NCI-H146 (cell line): ENCODE results near the gene SLC1A2.

Experiments
- DNase-seq: peaks from one replicate; lab custom pipeline; 2025; lab: John Stamatoyannopoulos, UW

Gene SLC1A2

GRCh38 chr11:35413598-35413997 lies 5.8 kb downstream of the SLC1A2 start:
- no peak for DNase-seq

- DNase-seq = no peak
Measured at GRCh38 chr11:35412285-35412684, 7.1 kb downstream of the SLC1A2 start.

- DNase-seq = no peak
Measured at GRCh38 chr11:35407041-35407440, 12.3 kb downstream of the SLC1A2 start.

- peak; percentile 8 for DNase-seq
Measured at GRCh38 chr11:35404388-35404775, 15.0 kb downstream of the SLC1A2 start.

- no peak for DNase-seq
Measured at GRCh38 chr11:35403765-35404387, 15.5 kb downstream of the SLC1A2 start.

GRCh38 chr11:35402751-35403660 lies 16.4 kb downstream of the SLC1A2 start:
- no peak for DNase-seq

GRCh38 chr11:35398881-35399280 lies 20.5 kb downstream of the SLC1A2 start:
- DNase-seq = no peak

GRCh38 chr11:35394941-35395340 lies 24.4 kb downstream of the SLC1A2 start:
- no peak for DNase-seq

GRCh38 chr11:35393098-35393497 lies 26.3 kb downstream of the SLC1A2 start:
- DNase-seq = no peak

GRCh38 chr11:35391922-35392688 lies 27.3 kb downstream of the SLC1A2 start:
- DNase-seq = peak; percentile 49

- DNase-seq = no peak
Measured at GRCh38 chr11:35390737-35391682, 28.3 kb downstream of the SLC1A2 start.

- no peak for DNase-seq
Measured at GRCh38 chr11:35389897-35390465, 29.4 kb downstream of the SLC1A2 start.

GRCh38 chr11:35389112-35389511 lies 30.2 kb downstream of the SLC1A2 start:
- DNase-seq = no peak

- no peak for DNase-seq
Measured at GRCh38 chr11:35388061-35388460, 31.3 kb downstream of the SLC1A2 start.

- no peak for DNase-seq
Measured at GRCh38 chr11:35387111-35387982, 32.0 kb downstream of the SLC1A2 start.

GRCh38 chr11:35383953-35384352 lies 35.4 kb downstream of the SLC1A2 start:
- DNase-seq = no peak

- no peak for DNase-seq
Measured at GRCh38 chr11:35381709-35382322, 37.5 kb downstream of the SLC1A2 start.

- DNase-seq = no peak
Measured at GRCh38 chr11:35380603-35381002, 38.8 kb downstream of the SLC1A2 start.

GRCh38 chr11:35377262-35377661 lies 42.1 kb downstream of the SLC1A2 start:
- DNase-seq = no peak

GRCh38 chr11:35376613-35377012 lies 42.7 kb downstream of the SLC1A2 start:
- DNase-seq = no peak
